ENCODE measurements around the gene PACS2.

The PACS2 gene

GRCh38 chr14:105420974-105421674, 106.6 kb downstream of the PACS2 start:
- ATAC-seq = peak; percentile 19; the same call in 2 of the 3 replicates
- TF ChIP-seq GLIS3 (CRISPR knock-in tag; IDR thresholded peaks at IDR 0.05) (no peak), POU6F1 (CRISPR knock-in tag; IDR thresholded peaks at IDR 0.05; ENCODE audit: borderline replicate concordance, low read depth) (no peak), CSDC2 (CRISPR knock-in tag; IDR thresholded peaks at IDR 0.05) (no peak)

- no peak for ATAC-seq
- no peak for TF ChIP-seq GLIS3 (CRISPR knock-in tag; IDR thresholded peaks at IDR 0.05)
- no peak for TF ChIP-seq CSRNP3 (CRISPR knock-in tag; IDR thresholded peaks at IDR 0.05)
- no peak for TF ChIP-seq PPARA (CRISPR knock-in tag; IDR thresholded peaks at IDR 0.05; ENCODE audit: borderline replicate concordance)
- no peak for TF ChIP-seq ARNTL (CRISPR knock-in tag; IDR thresholded peaks at IDR 0.05; ENCODE audit: borderline replicate concordance, low read depth)
- TF ChIP-seq ZNF8 (CRISPR knock-in tag; IDR thresholded peaks at IDR 0.05) = no peak
- no peak for TF ChIP-seq ESRRG (CRISPR knock-in tag; IDR thresholded peaks at IDR 0.05)
- no peak for TF ChIP-seq OSR1 (CRISPR knock-in tag; IDR thresholded peaks at IDR 0.05)
- TF ChIP-seq CSDC2 (CRISPR knock-in tag; IDR thresholded peaks at IDR 0.05) = no peak
- TF ChIP-seq, protein P1, sequence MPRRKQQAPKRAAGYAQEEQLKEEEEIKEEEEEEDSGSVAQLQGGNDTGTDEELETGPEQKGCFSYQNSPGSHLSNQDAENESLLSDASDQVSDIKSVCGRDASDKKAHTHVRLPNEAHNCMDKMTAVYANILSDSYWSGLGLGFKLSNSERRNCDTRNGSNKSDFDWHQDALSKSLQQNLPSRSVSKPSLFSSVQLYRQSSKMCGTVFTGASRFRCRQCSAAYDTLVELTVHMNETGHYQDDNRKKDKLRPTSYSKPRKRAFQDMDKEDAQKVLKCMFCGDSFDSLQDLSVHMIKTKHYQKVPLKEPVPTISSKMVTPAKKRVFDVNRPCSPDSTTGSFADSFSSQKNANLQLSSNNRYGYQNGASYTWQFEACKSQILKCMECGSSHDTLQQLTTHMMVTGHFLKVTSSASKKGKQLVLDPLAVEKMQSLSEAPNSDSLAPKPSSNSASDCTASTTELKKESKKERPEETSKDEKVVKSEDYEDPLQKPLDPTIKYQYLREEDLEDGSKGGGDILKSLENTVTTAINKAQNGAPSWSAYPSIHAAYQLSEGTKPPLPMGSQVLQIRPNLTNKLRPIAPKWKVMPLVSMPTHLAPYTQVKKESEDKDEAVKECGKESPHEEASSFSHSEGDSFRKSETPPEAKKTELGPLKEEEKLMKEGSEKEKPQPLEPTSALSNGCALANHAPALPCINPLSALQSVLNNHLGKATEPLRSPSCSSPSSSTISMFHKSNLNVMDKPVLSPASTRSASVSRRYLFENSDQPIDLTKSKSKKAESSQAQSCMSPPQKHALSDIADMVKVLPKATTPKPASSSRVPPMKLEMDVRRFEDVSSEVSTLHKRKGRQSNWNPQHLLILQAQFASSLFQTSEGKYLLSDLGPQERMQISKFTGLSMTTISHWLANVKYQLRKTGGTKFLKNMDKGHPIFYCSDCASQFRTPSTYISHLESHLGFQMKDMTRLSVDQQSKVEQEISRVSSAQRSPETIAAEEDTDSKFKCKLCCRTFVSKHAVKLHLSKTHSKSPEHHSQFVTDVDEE (CRISPR knock-in tag; IDR thresholded peaks at IDR 0.05) = no peak
- no peak for TF ChIP-seq TOX (CRISPR knock-in tag; IDR thresholded peaks at IDR 0.05; ENCODE audit: borderline replicate concordance)
- TF ChIP-seq, protein P2, sequence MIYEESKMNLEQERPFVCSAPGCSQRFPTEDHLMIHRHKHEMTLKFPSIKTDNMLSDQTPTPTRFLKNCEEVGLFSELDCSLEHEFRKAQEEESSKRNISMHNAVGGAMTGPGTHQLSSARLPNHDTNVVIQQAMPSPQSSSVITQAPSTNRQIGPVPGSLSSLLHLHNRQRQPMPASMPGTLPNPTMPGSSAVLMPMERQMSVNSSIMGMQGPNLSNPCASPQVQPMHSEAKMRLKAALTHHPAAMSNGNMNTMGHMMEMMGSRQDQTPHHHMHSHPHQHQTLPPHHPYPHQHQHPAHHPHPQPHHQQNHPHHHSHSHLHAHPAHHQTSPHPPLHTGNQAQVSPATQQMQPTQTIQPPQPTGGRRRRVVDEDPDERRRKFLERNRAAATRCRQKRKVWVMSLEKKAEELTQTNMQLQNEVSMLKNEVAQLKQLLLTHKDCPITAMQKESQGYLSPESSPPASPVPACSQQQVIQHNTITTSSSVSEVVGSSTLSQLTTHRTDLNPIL (CRISPR knock-in tag; IDR thresholded peaks at IDR 0.05; ENCODE audit: low read depth) = no peak
- no peak for TF ChIP-seq ZNF565 (CRISPR knock-in tag; conservative IDR thresholded peaks at IDR 0.05; ENCODE audit: low read depth)
- TF ChIP-seq, protein P3, sequence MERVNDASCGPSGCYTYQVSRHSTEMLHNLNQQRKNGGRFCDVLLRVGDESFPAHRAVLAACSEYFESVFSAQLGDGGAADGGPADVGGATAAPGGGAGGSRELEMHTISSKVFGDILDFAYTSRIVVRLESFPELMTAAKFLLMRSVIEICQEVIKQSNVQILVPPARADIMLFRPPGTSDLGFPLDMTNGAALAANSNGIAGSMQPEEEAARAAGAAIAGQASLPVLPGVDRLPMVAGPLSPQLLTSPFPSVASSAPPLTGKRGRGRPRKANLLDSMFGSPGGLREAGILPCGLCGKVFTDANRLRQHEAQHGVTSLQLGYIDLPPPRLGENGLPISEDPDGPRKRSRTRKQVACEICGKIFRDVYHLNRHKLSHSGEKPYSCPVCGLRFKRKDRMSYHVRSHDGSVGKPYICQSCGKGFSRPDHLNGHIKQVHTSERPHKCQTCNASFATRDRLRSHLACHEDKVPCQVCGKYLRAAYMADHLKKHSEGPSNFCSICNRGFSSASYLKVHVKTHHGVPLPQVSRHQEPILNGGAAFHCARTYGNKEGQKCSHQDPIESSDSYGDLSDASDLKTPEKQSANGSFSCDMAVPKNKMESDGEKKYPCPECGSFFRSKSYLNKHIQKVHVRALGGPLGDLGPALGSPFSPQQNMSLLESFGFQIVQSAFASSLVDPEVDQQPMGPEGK (CRISPR knock-in tag; IDR thresholded peaks at IDR 0.05; ENCODE audit: borderline replicate concordance) = no peak
- TF ChIP-seq BACH2 (CRISPR knock-in tag; IDR thresholded peaks at IDR 0.05; ENCODE audit: borderline replicate concordance) = no peak
- TF ChIP-seq TCF4 (CRISPR knock-in tag; IDR thresholded peaks at IDR 0.05; ENCODE audit: borderline replicate concordance) = no peak
- no peak for TF ChIP-seq ZFP30 (CRISPR knock-in tag; IDR thresholded peaks at IDR 0.05)
- TF ChIP-seq ISL1 (CRISPR knock-in tag; IDR thresholded peaks at IDR 0.05) = no peak
- no peak for TF ChIP-seq POU6F1 (CRISPR knock-in tag; IDR thresholded peaks at IDR 0.05; ENCODE audit: borderline replicate concordance, low read depth)
- TF ChIP-seq ZFP3 (CRISPR knock-in tag; IDR thresholded peaks at IDR 0.05) = no peak
- no peak for TF ChIP-seq ZNF70 (CRISPR knock-in tag; IDR thresholded peaks at IDR 0.05)
Observed at GRCh38 chr14:105421723-105422615, 107.4 kb downstream of the PACS2 start.
